Esophagus (tissue), 2 donors: Measurements from ENCODE around the gene PDE7B. TPM values are rescaled to one million over a fixed set of nuclear protein-coding genes. Genes with fewer than 3 reads are reported as not detected.
A peak's percentile ranks its signal among the peaks of the same experiment; 100 is the strongest.

Source experiments
- H3K27ac ChIP-seq, 2 donors: one replicate each; pipeline ENCODE4 v1.5.1; 2013; ENCODE audit warnings: low read depth in 2 of 2, mild to moderate bottlenecking in 2 of 2, inconsistent platforms in 1 of 2, low read length in 1 of 2, moderate library complexity in 1 of 2
- H3K27me3 ChIP-seq, 2 donors: one replicate each; pipeline ENCODE4 v1.6.1; 2013; ENCODE audit warnings: low read length in 2 of 2, control low read depth in 1 of 2, mild to moderate bottlenecking in 1 of 2; ENCODE audit not compliant: insufficient read depth in 2 of 2, control insufficient read depth in 1 of 2
- H3K36me3 ChIP-seq, 2 donors: one replicate each; pipeline ENCODE4 v1.6.1; 2013; ENCODE audit warnings: low read length in 1 of 2; ENCODE audit not compliant: control insufficient read depth in 2 of 2, insufficient read depth in 2 of 2
- H3K4me1 ChIP-seq, 2 donors: one replicate each; pipeline ENCODE4 v1.6.1; 2013; ENCODE audit warnings: low read length in 1 of 2; ENCODE audit not compliant: control insufficient read depth in 2 of 2, insufficient read depth in 2 of 2
- H3K4me3 ChIP-seq, 2 donors: one replicate each; pipeline ENCODE4 v1.5.1; 2013; ENCODE audit warnings: low read length in 2 of 2, mild to moderate bottlenecking in 2 of 2, low read depth in 1 of 2, moderate library complexity in 1 of 2
- H3K9me3 ChIP-seq, 2 donors: one replicate each; pipeline ENCODE4 v1.6.1; 2013; ENCODE audit warnings: mild to moderate bottlenecking in 2 of 2, low read depth in 1 of 2, low read length in 1 of 2, moderate library complexity in 1 of 2; ENCODE audit not compliant: control insufficient read depth in 2 of 2, insufficient read depth in 1 of 2
- WGBS, 2 donors: extraction: QIAGEN DNeasy Blood & Tissue Kit; methylation state at CpG; one replicate each; pipeline ENCODE4 v1.1.7; 2013; 5-methylcytosine and 5-hydroxymethylcytosine counted together
- polyA plus RNA-seq, 2 donors: library from polyadenylated mRNA; stranded (reverse); fragments of 200-250 nt; gene quantifications; one replicate each; pipeline ENCODE4 v1.2.3, GENCODE V29; 2013
- donor health status: healthy with polysubstance abuse.
- donor health status: Bipolar disorder and iron deficiency.

The PDE7B gene
- polyA plus RNA-seq, 2 donors = 0.18 to 0.64 TPM

DNA sequence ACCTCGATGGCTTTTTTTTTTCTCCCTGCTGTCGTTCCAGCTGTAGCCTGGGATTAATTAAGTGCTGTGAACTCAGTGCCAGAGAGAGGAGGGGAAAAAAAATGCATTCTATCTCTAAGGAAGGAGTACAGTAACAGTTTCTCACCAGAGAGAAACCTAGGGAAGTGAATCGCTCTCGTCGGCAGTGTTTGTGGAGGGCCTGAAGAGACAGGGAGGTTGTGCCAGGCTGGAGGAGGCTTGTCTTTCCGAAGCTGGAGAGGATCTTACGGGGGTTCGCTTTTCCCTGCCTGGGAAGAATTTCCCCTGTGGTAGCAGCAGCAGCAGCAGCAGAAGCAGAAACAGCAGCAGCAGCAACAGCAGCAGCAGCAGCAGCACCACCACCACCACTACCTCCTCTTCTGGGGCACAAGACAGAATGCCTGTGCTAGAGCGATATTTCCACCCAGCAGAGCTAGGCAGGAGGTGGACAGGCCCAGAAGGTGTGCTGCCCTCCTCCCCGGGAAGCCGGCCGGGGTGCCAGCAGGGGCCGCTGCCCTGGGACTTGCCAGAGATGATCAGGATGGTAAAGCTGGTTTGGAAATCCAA is 186.5 kb downstream of the PDE7B start:
- no peaks in the 10 kb centered on the region for H3K9me3 ChIP-seq
- H3K4me1 ChIP-seq = peaks cover 0 to 15% of the 10 kb centered on the region in 2 donors
- H3K4me3 ChIP-seq = peak overlapping the region; percentile 12 to 26
- peak overlapping the region; percentile 34 to 66 for H3K27ac ChIP-seq
- 17 to 19% methylated on average over 13 of the region's 13 CpGs for WGBS, 2 donors
- H3K36me3 ChIP-seq = no peaks in the 10 kb centered on the region
- no peaks in the 10 kb centered on the region for H3K27me3 ChIP-seq

DNA sequence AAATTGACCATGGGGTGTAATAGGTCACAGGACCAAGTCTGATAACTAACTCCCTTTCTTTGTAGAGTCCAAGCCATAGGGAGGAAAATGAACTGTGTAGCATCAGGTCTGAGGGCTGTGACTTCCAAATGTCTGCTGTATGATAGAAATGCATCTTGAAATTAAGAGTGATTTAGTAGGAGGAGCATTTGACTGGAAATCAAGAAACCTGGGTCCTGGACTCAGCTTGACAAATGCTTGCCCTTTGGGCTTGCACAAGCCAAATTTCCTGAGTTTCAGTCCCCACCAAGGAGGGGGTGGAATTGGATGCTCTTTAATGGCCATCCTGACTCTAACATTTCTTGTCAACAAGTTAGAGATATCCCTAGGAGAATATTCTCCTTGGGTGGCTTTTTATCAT is 187.0 kb downstream of the PDE7B start:
- H3K9me3 ChIP-seq = no peaks in the 10 kb centered on the region
- no peaks in the 10 kb centered on the region for H3K36me3 ChIP-seq
- H3K27ac ChIP-seq = peak overlapping the region in 1 of 2 donors; percentile 66
- peaks cover 0 to 15% of the 10 kb centered on the region in 2 donors for H3K4me1 ChIP-seq
- peak overlapping the region in 1 of 2 donors; percentile 26 for H3K4me3 ChIP-seq
- H3K27me3 ChIP-seq = no peaks in the 10 kb centered on the region

DNA sequence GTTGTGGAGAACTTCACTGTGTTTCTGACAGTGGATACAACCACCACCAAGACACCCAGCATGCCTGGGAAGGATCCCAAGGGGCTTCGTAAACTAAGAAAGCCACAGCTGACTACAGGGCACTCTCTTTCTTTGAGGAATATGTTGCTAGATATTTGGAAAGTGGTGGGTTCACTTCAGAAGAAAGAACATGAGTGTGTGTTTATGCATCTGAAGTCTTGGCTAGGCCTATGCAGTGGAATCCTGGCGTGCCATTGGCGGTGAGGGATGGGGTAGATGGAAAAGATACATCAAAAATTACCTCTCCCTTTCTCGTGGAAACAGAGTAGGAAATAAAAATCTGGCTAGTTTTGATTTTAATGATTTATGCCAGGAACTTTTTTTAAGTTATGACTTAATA is 187.7 kb downstream of the PDE7B start:
- 69 to 70% methylated on average over 4 of the region's 4 CpGs for WGBS, 2 donors
- Histone ChIP-seq H3K36me3 (no peaks in the 10 kb centered on the region), H3K9me3 (no peaks in the 10 kb centered on the region), H3K4me1 (peaks cover 0 to 15% of the 10 kb centered on the region in 2 donors), H3K27ac (no peak overlapping the region), H3K4me3 (no peak overlapping the region), H3K27me3 (no peaks in the 10 kb centered on the region)

DNA sequence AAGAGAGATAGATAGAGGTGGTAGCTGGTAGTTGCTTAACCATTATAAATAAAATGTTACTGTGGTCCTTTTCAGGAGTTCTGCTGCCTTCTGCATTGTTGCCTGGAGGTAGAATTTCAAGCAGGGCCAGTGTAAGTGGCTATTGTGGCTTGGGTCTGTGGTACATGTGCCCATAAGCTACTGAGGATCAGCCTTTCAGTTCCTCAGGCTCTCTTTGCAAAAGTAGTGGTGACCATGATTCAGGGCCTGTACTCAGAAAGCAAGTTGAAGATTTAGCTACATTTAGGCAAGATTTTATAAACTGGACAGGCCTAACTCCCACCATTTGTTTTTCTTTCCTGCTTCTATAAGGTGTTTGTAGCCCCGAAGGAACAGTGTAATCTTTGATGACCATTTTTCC is 199.0 kb downstream of the PDE7B start:
- H3K27me3 ChIP-seq = no peaks in the 10 kb centered on the region
- no peaks in the 10 kb centered on the region for H3K36me3 ChIP-seq
- no peaks in the 10 kb centered on the region for H3K9me3 ChIP-seq
- H3K27ac ChIP-seq = peak overlapping the region in 1 of 2 donors; percentile 45
- no peak overlapping the region for H3K4me3 ChIP-seq
- no peaks in the 10 kb centered on the region for H3K4me1 ChIP-seq
- WGBS, 2 donors = 51 to 64% methylated on average over 1 of the region's 1 CpG

DNA sequence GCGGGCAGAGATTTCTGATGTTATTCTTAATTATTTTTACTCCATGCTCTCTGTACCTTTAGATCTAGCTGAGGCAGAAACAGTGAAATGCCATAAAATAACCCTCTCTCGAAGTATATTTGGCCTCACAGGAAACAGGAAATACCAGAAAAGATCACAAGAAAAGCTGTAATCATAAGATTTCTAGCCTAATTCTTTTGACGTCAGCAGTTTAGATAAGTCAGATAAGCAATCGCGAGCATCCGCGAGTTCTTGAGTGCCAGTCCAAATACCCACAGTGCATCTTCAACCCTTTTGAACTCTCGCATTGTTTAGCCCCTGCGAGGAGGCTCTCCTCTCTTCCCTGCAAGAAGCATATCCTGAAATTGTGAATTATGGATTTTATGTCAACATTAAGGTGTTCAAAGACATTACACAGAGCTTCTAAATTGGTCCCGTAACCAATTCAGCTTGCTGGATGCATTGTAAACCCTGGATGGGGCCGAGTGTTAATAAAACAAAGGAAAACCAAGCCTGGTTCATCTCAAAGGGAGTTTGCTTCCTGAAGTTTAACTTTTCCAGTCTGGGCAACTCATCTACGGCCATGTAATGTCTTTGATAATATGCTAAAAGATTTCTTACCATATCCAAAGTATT is 199.8 kb downstream of the PDE7B start:
- WGBS, 2 donors = 44 to 56% methylated on average over 12 of the region's 12 CpGs
- Histone ChIP-seq H3K27ac (no peak overlapping the region), H3K27me3 (no peaks in the 10 kb centered on the region), H3K36me3 (no peaks in the 10 kb centered on the region), H3K4me1 (no peaks in the 10 kb centered on the region), H3K4me3 (no peak overlapping the region), H3K9me3 (no peaks in the 10 kb centered on the region)

DNA sequence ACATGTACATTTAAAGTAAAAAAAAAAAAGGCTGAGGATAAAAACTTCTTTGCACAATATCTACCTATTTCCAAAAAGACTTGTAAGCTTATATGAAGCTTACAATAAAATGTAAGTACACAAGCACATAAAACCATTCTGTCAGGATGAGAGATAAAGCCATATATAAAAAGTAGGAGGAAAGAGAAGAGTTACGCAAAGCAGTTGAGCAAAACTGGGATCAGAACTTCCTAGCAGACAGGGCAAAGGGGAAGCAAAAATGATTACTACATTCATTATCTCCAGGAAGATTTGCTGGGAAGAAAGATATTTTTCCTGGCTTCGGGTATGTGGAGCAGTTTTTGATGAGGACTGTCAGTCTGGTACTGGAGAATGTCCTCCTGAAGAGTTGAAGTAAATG is 200.5 kb downstream of the PDE7B start:
- Histone ChIP-seq H3K4me3 (no peak overlapping the region), H3K4me1 (no peaks in the 10 kb centered on the region), H3K36me3 (no peaks in the 10 kb centered on the region), H3K27ac (no peak overlapping the region), H3K9me3 (no peaks in the 10 kb centered on the region), H3K27me3 (no peaks in the 10 kb centered on the region)
- 83 to 87% methylated on average over 2 of the region's 2 CpGs for WGBS, 2 donors

DNA sequence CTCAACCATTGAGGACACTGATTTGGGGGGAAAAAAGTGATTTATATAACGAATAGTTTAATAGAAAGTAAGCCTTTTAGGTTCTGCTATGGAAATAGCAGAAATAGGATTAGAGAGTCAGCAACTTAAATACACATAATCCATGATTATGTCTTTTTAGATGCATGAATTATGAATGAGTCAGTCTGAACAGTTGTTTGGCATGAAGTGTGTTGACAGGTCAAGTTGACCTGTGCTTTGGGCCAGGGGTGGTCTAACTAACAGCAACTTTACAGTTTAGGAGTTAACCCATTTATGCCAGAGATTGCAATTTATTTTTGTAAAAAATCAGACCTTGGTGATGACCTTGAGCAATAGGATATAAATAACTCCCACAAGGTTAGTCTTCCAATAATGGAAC is 207.4 kb downstream of the PDE7B start:
- Histone ChIP-seq H3K27me3 (no peaks in the 10 kb centered on the region), H3K4me3 (no peak overlapping the region), H3K9me3 (no peaks in the 10 kb centered on the region), H3K4me1 (no peaks in the 10 kb centered on the region), H3K27ac (no peak overlapping the region), H3K36me3 (no peaks in the 10 kb centered on the region)
- whole genome bisulfite sequencing, 2 donors = 41% methylated on average over 1 of the region's 1 CpG

DNA sequence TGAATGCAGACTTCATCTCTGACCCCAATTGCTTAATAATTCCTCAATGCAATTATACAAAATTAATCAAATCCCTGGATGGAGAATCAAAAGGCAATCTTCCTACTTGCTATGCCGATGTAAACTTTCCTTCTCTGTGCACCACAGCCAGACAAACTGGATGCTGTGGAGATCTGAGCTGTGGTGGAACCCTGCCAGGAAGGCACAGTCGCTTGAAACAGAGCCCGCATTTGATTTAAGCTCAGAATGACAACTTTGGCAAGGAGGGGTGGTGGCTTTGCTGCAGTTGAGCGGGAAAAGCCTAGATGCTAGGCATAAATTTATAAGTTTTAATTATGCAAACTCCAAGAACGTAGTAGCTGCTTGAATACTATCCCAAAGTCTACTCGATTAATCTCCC is 207.8 kb downstream of the PDE7B start:
- no peak overlapping the region for H3K27ac ChIP-seq

DNA sequence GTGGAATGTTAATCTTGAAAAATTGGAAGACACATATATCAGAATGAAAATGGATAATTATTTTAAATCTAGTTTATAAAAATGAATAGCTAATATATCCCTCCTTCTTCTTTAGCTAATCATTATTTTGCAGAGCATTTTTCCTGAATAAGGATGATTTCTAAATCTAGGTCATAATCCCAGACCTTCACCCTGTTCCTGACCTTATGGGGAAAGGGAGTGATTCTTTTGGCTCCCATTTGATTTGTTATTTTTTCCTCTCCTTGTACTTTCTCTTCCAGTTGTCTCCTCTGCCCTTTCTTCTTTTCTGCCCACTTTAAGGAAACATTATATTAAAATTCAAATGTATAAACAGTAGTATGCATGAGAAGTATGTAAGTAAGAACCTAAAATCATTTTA is 208.6 kb downstream of the PDE7B start:
- Histone ChIP-seq H3K27ac (no peak overlapping the region), H3K4me3 (no peak overlapping the region), H3K4me1 (no peaks in the 10 kb centered on the region), H3K36me3 (no peaks in the 10 kb centered on the region), H3K9me3 (no peaks in the 10 kb centered on the region), H3K27me3 (no peaks in the 10 kb centered on the region)

More for the DNA sequence above, 207.8 kb downstream of the PDE7B start:
- H3K9me3 ChIP-seq = no peaks in the 10 kb centered on the region
- no peaks in the 10 kb centered on the region for H3K36me3 ChIP-seq
- H3K4me1 ChIP-seq = no peaks in the 10 kb centered on the region
- 26 to 34% methylated on average over 6 of the region's 6 CpGs for WGBS, 2 donors
- no peak overlapping the region for H3K4me3 ChIP-seq
- no peaks in the 10 kb centered on the region for H3K27me3 ChIP-seq

DNA sequence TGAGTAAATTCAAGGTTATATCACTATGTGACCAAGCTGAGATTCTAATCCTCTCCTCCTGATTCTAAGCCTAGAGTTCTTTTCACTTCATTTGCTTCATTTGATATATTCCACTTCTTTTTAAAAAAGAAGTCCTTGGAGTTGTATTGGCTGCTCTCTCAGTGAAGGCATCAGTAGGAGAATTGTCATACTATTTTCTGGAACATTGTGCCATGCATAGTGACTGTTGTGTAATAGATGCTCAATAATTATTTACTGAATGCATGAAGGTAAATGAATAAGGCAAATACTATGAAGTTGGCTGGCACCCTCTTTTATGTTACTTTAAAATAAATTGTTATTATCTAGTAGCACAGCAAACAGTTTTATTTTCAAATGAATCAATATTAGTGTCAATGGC is 209.3 kb downstream of the PDE7B start:
- no peak overlapping the region for H3K27ac ChIP-seq
- no peak overlapping the region for H3K4me3 ChIP-seq
- no peaks in the 10 kb centered on the region for H3K36me3 ChIP-seq
- no peaks in the 10 kb centered on the region for H3K4me1 ChIP-seq
- H3K27me3 ChIP-seq = no peaks in the 10 kb centered on the region
- no peaks in the 10 kb centered on the region for H3K9me3 ChIP-seq
